SJCRH30 (cell line): ENCODE measurements around the gene SLC2A9. TPM values are rescaled to one million over a fixed set of nuclear protein-coding genes. Genes with fewer than 3 reads are reported as not detected.

Source experiments
- DNase-seq, 2 experiments: peaks; one replicate each; pipeline ENCODE4 v3.0.0-alpha.2; 2015 to 2020
- H3K27ac ChIP-seq: fragments of 250-450 bp; sonication (Bioruptor Pico); 2 replicates; pipeline ENCODE4 v1.5.1; 2020; ENCODE audit warnings: mild to moderate bottlenecking, moderate library complexity
- H3K27me3 ChIP-seq: fragments of 250-450 bp; sonication (Bioruptor Pico); 2 replicates; pipeline ENCODE4 v1.5.1; 2020; ENCODE audit warnings: mild to moderate bottlenecking, moderate library complexity
- H3K36me3 ChIP-seq: fragments of 250-450 bp; sonication (Bioruptor Pico); 2 replicates; pipeline ENCODE4 v1.5.1; 2020; ENCODE audit warnings: mild to moderate bottlenecking, moderate library complexity
- H3K4me1 ChIP-seq: fragments of 250-450 bp; sonication (Bioruptor Pico); 2 replicates; pipeline ENCODE4 v1.5.1; 2020; ENCODE audit warnings: mild to moderate bottlenecking, moderate library complexity
- H3K4me3 ChIP-seq: fragments of 250-450 bp; sonication (Bioruptor Pico); 2 replicates; pipeline ENCODE4 v1.5.1; 2020; ENCODE audit warnings: mild to moderate bottlenecking, moderate library complexity
- H3K9me3 ChIP-seq: fragments of 250-450 bp; sonication (Bioruptor Pico); replicated peaks from 2 replicates; pipeline ENCODE4 v1.5.1; 2020; ENCODE audit warnings: mild to moderate bottlenecking, moderate library complexity
- total RNA-seq: library from RNA; depleted of rRNA; stranded (reverse); fragments of >200 nt; shearing (Covaris generic); gene quantifications from 2 replicates; pipeline ENCODE4 v1.2.3, GENCODE V29; 2014

The SLC2A9 gene
- total RNA-seq, 1 experiment from 2014 or later, result 0.08 TPM

DNA sequence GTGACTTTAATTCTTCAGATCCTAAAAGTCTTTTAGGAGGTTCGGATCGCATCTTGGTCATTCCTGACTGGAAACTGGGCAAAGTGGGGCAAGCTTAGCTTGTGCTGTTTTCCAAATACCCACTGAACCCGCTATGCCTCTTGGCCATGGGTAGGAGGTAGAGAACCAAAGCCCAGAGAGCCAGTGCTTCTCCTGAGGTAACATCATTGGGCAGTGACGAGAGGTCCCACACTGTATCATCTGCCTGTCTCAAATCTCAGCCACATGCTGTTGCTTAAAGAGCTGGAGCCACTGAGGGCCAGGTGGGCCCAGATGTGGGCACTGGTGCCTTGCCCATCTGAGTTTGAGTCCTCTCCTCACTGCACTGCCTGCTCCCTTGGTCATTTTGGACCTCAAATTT is 68.2 kb downstream of the SLC2A9 start:
- Histone ChIP-seq H3K9me3 (no peaks in the 10 kb centered on the region), H3K27ac (no peak overlapping the region), H3K4me1 (no peaks in the 10 kb centered on the region), H3K27me3 (peaks cover 4% of the 10 kb centered on the region; the same call in 1 of the 2 replicates), H3K36me3 (no peaks in the 10 kb centered on the region), H3K4me3 (no peak overlapping the region)
- DNase-seq, result no peak

DNA sequence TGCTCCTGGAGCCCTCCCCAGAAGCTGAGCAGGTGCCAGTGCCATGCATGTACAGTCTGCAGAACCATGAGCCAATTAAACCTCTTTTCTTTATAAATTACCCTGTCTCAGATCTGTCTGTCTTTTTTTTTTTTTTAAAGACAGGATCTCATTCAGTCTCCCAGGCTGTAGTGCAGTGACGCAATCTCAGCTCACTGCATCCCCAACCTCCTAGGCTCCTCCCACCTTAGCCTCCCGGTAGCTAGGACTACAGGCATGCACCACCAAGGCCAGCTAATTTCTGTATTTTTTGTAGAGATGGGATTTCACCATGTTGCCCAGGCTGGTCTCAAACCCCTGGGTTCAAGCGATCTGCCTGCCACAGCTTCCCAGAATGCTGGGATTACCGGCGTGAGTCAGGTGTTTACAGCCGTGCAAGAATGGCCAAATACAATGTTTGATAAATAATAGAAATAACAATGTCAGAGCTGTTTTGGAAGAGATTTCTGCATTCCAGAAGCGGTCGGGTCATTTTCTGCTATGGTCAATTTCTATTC is 68.8 kb downstream of the SLC2A9 start:
- DNase-seq, result no peak
- Histone ChIP-seq H3K4me1 (no peaks in the 10 kb centered on the region), H3K4me3 (no peak overlapping the region), H3K27me3 (peaks cover 7% of the 10 kb centered on the region; the same call in 1 of the 2 replicates), H3K9me3 (no peaks in the 10 kb centered on the region), H3K36me3 (no peaks in the 10 kb centered on the region), H3K27ac (no peak overlapping the region)

- no peaks in the 10 kb centered on the region for H3K36me3 ChIP-seq
- no peak overlapping the region for H3K4me3 ChIP-seq
- H3K27me3 ChIP-seq, result peaks cover 7% of the 10 kb centered on the region; the same call in 1 of the 2 replicates
- no peak overlapping the region for H3K27ac ChIP-seq
- H3K4me1 ChIP-seq, result no peaks in the 10 kb centered on the region
- DNase-seq, result no peak
- no peaks in the 10 kb centered on the region for H3K9me3 ChIP-seq
These were observed 71.7 kb downstream of the SLC2A9 start for GRCh38 chr4:9949573-9949972.

DNA sequence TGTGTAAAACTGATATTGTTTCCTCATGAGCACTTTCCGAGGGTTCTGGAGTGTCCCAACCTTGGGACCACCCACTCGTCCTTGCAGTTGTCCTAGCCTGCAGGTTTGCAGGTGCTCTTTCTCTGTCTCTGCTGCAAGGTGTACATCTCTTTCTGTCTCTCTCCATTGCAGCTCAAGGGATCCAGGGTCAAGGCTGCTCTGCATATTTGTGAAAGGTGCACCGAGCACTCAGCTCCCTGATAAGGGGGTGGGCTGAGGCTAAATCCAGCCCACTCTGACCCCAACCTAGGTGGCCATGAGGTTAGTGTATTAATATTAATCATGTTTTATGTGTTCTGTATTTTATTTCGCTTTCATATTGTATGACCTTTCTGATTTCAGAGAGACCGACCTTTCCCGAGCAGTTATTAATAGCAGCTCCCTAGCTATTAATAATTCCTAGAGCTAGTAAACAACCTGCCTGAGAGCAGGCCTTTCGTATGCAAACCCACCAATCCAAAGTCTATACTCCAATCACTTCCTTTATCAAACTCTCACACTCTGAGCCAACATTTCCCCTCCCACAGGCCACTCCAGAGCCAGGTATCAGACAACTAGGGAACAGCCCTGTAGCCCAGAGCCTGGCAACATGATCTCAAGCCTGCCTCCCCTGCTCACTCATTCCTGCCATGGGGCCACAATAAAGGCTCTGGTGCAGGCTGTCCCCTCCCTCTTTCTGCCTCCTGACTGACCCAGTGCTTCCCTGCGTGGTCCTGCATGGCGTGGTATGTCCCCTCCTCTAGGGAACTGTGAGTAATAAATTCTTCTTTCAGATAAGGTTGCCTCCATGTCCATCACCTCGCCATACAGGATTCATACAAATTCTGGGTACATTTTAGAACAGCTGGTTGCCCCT is 73.9 kb downstream of the SLC2A9 start:
- H3K4me3 ChIP-seq, result no peak overlapping the region
- no peak for DNase-seq
- 0 out of 2 replicates have a peak, but pooled peaks cover 3% of the 10 kb centered on the region for H3K27me3 ChIP-seq
- H3K36me3 ChIP-seq, result no peaks in the 10 kb centered on the region
- no peaks in the 10 kb centered on the region for H3K9me3 ChIP-seq
- H3K27ac ChIP-seq, result no peak overlapping the region
- H3K4me1 ChIP-seq, result no peaks in the 10 kb centered on the region

GRCh38 chr4:9946170-9946569 is 75.1 kb downstream of the SLC2A9 start:
- Histone ChIP-seq H3K27me3 (0 out of 2 replicates have a peak, but pooled peaks cover 3% of the 10 kb centered on the region), H3K27ac (no peak overlapping the region), H3K4me1 (no peaks in the 10 kb centered on the region), H3K9me3 (no peaks in the 10 kb centered on the region), H3K4me3 (no peak overlapping the region), H3K36me3 (no peaks in the 10 kb centered on the region)
- no peak for DNase-seq

GRCh38 chr4:9944431-9945425 is 76.6 kb downstream of the SLC2A9 start:
- no peak for DNase-seq
- H3K27ac ChIP-seq, result no peak overlapping the region
- H3K27me3 ChIP-seq, result peaks cover 3% of the 10 kb centered on the region; the same call in 1 of the 2 replicates
- H3K36me3 ChIP-seq, result no peaks in the 10 kb centered on the region
- no peak overlapping the region for H3K4me3 ChIP-seq
- no peaks in the 10 kb centered on the region for H3K4me1 ChIP-seq
- H3K9me3 ChIP-seq, result no peaks in the 10 kb centered on the region

GRCh38 chr4:9943761-9944160 is 77.5 kb downstream of the SLC2A9 start:
- no peak for DNase-seq
- Histone ChIP-seq H3K36me3 (no peaks in the 10 kb centered on the region), H3K27ac (no peak overlapping the region), H3K27me3 (peaks cover 7% of the 10 kb centered on the region; the same call in 1 of the 2 replicates), H3K4me3 (no peak overlapping the region), H3K4me1 (no peaks in the 10 kb centered on the region), H3K9me3 (no peaks in the 10 kb centered on the region)

GRCh38 chr4:9942921-9943600 is 78.2 kb downstream of the SLC2A9 start:
- Histone ChIP-seq H3K36me3 (no peaks in the 10 kb centered on the region), H3K27me3 (peaks cover 7% of the 10 kb centered on the region; the same call in 1 of the 2 replicates), H3K4me1 (no peaks in the 10 kb centered on the region), H3K9me3 (no peaks in the 10 kb centered on the region), H3K4me3 (no peak overlapping the region), H3K27ac (no peak overlapping the region)
- no peak for DNase-seq

- no peak overlapping the region for H3K27ac ChIP-seq
- H3K9me3 ChIP-seq, result no peaks in the 10 kb centered on the region
- no peak overlapping the region for H3K4me3 ChIP-seq
- no peaks in the 10 kb centered on the region for H3K36me3 ChIP-seq
- peaks cover 4% of the 10 kb centered on the region for H3K27me3 ChIP-seq
- no peaks in the 10 kb centered on the region for H3K4me1 ChIP-seq
- DNase-seq, result no peak
These were observed 79.2 kb downstream of the SLC2A9 start for GRCh38 chr4:9942139-9942538.

GRCh38 chr4:9940041-9940440 is 81.3 kb downstream of the SLC2A9 start:
- Histone ChIP-seq H3K9me3 (no peaks in the 10 kb centered on the region), H3K36me3 (no peaks in the 10 kb centered on the region), H3K27me3 (peaks cover 10% of the 10 kb centered on the region), H3K27ac (no peak overlapping the region), H3K4me3 (no peak overlapping the region), H3K4me1 (no peaks in the 10 kb centered on the region)
- no peak for DNase-seq

- no peak for DNase-seq
- Histone ChIP-seq H3K27ac (no peak overlapping the region), H3K4me3 (no peak overlapping the region), H3K9me3 (no peaks in the 10 kb centered on the region), H3K36me3 (no peaks in the 10 kb centered on the region), H3K4me1 (no peaks in the 10 kb centered on the region), H3K27me3 (peaks cover 10% of the 10 kb centered on the region)
These were observed 82.4 kb downstream of the SLC2A9 start for GRCh38 chr4:9938933-9939332.

DNA sequence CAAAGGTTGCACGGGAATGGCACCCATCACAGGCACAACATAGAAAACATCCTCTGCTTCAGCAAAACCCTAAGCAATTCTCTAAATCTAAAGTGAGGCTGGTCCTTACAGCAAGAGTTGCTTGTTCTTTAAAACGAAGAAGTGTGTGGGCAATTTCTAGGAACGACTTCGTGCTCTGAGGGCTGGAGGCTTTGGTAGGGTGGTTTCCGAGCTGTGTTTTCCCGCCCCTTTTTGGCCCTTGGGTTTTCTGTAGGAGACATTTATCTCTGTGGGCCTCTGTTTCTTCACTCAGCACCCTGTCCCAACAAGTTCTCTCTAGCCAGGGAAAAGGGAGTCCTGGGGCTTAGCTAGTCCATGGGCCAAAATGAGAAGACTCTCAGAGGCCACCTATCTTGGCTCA is 84.2 kb downstream of the SLC2A9 start:
- Histone ChIP-seq H3K9me3 (no peaks in the 10 kb centered on the region), H3K4me1 (no peaks in the 10 kb centered on the region)

GRCh38 chr4:9936129-9936644 is 85.1 kb downstream of the SLC2A9 start:
- Histone ChIP-seq H3K4me1 (no peaks in the 10 kb centered on the region), H3K27ac (no peak overlapping the region)

More for the DNA sequence above, 84.2 kb downstream of the SLC2A9 start:
- no peak overlapping the region for H3K27ac ChIP-seq
- H3K27me3 ChIP-seq, result peaks cover 10% of the 10 kb centered on the region
- no peak overlapping the region for H3K4me3 ChIP-seq
- no peaks in the 10 kb centered on the region for H3K36me3 ChIP-seq
- no peak for DNase-seq

GRCh38 chr4:9933956-9934355 is 87.3 kb downstream of the SLC2A9 start:
- Histone ChIP-seq H3K27ac (no peak overlapping the region), H3K27me3 (peaks cover 8% of the 10 kb centered on the region), H3K36me3 (no peaks in the 10 kb centered on the region), H3K9me3 (no peaks in the 10 kb centered on the region), H3K4me3 (no peak overlapping the region), H3K4me1 (no peaks in the 10 kb centered on the region)
- DNase-seq, result no peak

More at GRCh38 chr4:9936129-9936644, 85.1 kb downstream of the SLC2A9 start:
- no peaks in the 10 kb centered on the region for H3K9me3 ChIP-seq
- DNase-seq, result no peak
- H3K27me3 ChIP-seq, result peaks cover 10% of the 10 kb centered on the region
- H3K36me3 ChIP-seq, result no peaks in the 10 kb centered on the region
- no peak overlapping the region for H3K4me3 ChIP-seq
